Heart left ventricle (tissue), 13 donors: ENCODE measurements around the gene LRRC51.

Source experiments
- CTCF ChIP-seq, 12 donors: fragments of 200-600 bp; sonication (generic) in 4 of 12; IDR thresholded peaks; one replicate each; pipeline versions ENCODE4 v1.5.0 to v1.8.0; 2018 to 2022; ENCODE audit warnings: antibody characterized with exemption in 12 of 12, mild to moderate bottlenecking in 5 of 12
- POLR2A ChIP-seq, 2 donors: fragments of 450-650 bp; IDR thresholded peaks; one replicate each; pipeline ENCODE4 v1.6.1; 2017; ENCODE audit warnings: antibody characterized with exemption in 2 of 2, mild to moderate bottlenecking in 2 of 2, moderate library complexity in 2 of 2
- donor health status: ischemic (EF 13 %, LVEDD 7.1; RV severe dilation, severe dysfunction).
- donor health status: DM: no; HTN: yes; CAD: no.
- donor health status: DM: no; HTN: no; CAD: no.
- donor health status: ischemic (EF 25% LVEDD 6.9; RV normal size, moderate dysfunction).
- donor health status: ischemic (EF 25% LVEDD 5.7; RV mildly dilated, moderate dysfunction).
- donor health status: ischemic (EF 35%, LVEDD 5.7; RV mildly dilated, moderate dysfunction).
- donor health status: nonischemic (EF 11% LVEDD 7.7; RV severe dilation, severe dysfunction).
- donor health status: DM: yes; HTN: yes; CAD: no.
- donor health status: PGD.
- donor health status: ischemic (EF 29% LVEDD 5.4; RV normal size, mild dysfunction).
- donor health status: nonischemic (EF 23%, LVEDD 6.1; RV moderate dilation, normal function).

GRCh38 chr11:72105888-72106287, 25.2 kb downstream of the LRRC51 start, which contains the start of gene TOMT:
- TF ChIP-seq CTCF (IDR thresholded peaks at IDR 0.05) (no peak), POLR2A (IDR thresholded peaks at IDR 0.05) (no peak)
